ENCODE data around the gene TNK2. TPM values are rescaled to one million over a fixed set of nuclear protein-coding genes. Genes with fewer than 3 reads are reported as not detected.

TNK2 gene
- total and polyA plus RNA-seq, 2 of the 8 experiments (the other 6 are each of a cell fraction or from before 2014, with no cell fraction given), result 10.4 to 33.9 TPM

GRCh38 chr3:195869413-195870001, 38.8 kb downstream of the TNK2 start:
- FAIRE-seq, result no peak
- H3K27ac ChIP-seq (ENCODE audit: low read depth, low read length), result no peak overlapping the region
- TF ChIP-seq POLR2AphosphoS5 (IDR thresholded peaks at IDR 0.05; ENCODE audit: low read depth, low read length), result no peak

More at GRCh38 chr3:195869413-195870001, 38.8 kb downstream of the TNK2 start:
- POLR2A ChIA-PET (ENCODE audit: partially characterized antibody), result no interaction called here
- Histone ChIP-seq H3K36me3 (ENCODE audit: control insufficient read depth in 2 of 4, insufficient read depth in 4 of 4, low read length in 3 of 4) (peaks cover 0 to 21% (median 0%) of the 10 kb centered on the region in 4 experiments; a peak in 4 of 8 replicates), H3K18ac (ENCODE audit: extremely low read depth, low read length) (no peak overlapping the region), H3K4me3 (ENCODE audit: extremely low read depth in 1 of 4, insufficient read depth in 2 of 4, low read depth in 3 of 4, low read length in 4 of 4) (no peak overlapping the region), H2BK5ac (ENCODE audit: low read depth, low read length) (no peak overlapping the region), H3K79me2 (ENCODE audit: control insufficient read depth in 1 of 2, insufficient read depth in 2 of 2, low read length in 2 of 2) (no peaks in the 10 kb centered on the region), H2BK12ac (ENCODE audit: low read depth, low read length) (no peak overlapping the region), H2AK5ac (ENCODE audit: low read depth, low read length) (no peak overlapping the region), H3K79me1 (ENCODE audit: low read depth, low read length) (no peaks in the 10 kb centered on the region), H2BK15ac (ENCODE audit: low read length) (no peak overlapping the region), H4K5ac (ENCODE audit: insufficient read length, low read depth, low read length) (no peak overlapping the region), H3K9me3 (ENCODE audit: insufficient read depth in 2 of 2, low read depth in 1 of 2, low read length in 1 of 2) (no peaks in the 10 kb centered on the region), H3K4me1 (replicated peaks in 1 of 4; ENCODE audit: control insufficient read depth in 3 of 4, insufficient read depth in 4 of 4, low read length in 3 of 4) (no peaks in the 10 kb centered on the region), H3K23ac (ENCODE audit: insufficient read length) (no peak overlapping the region), H2AFZ (ENCODE audit: low read length) (no peak overlapping the region), H3K9ac (replicated peaks in 1 of 4; ENCODE audit: extremely low read depth in 1 of 4, low read depth in 3 of 4, low read length in 3 of 4) (no peak overlapping the region), H3K56ac (replicated peaks; ENCODE audit: insufficient read length, low read depth, low read length) (no peak overlapping the region), H3K14ac (ENCODE audit: insufficient read length) (no peak overlapping the region), H2BK120ac (replicated peaks; ENCODE audit: low read depth, low read length) (no peak overlapping the region), H4K8ac (ENCODE audit: extremely low read depth, insufficient read depth, low read length) (no peak overlapping the region), H2BK20ac (ENCODE audit: low read length) (no peak overlapping the region), H3K4ac (replicated peaks; ENCODE audit: insufficient read length, low read depth, low read length) (no peak overlapping the region), H3K23me2 (ENCODE audit: low read depth, low read length) (no peaks in the 10 kb centered on the region), H3K4me2 (ENCODE audit: insufficient read depth in 1 of 2, low read depth in 2 of 2, low read length in 2 of 2) (no peak overlapping the region), H3K27me3 (replicated peaks in 1 of 4; ENCODE audit: control insufficient read depth in 3 of 4, extremely low read depth in 1 of 4, insufficient read depth in 3 of 4, low read length in 3 of 4) (no peaks in the 10 kb centered on the region), H4K91ac (replicated peaks; ENCODE audit: insufficient read length, low read length) (no peak overlapping the region), H4K20me1 (replicated peaks in 1 of 2; ENCODE audit: control insufficient read depth in 1 of 2, insufficient read depth in 2 of 2, low read length in 2 of 2) (peaks cover 0 to 8% of the 10 kb centered on the region in 2 experiments)
- no peak for DNase-seq (ENCODE audit: low read depth in 1 of 2, low spot score in 2 of 2)
- WGBS, 2 experiments (ENCODE audit: extremely low coverage in 1 of 2, insufficient coverage in 1 of 2, insufficient read length in 1 of 2, insufficient replicate concordance in 2 of 2, low coverage in 1 of 2, low lambda C conversion rate in 2 of 2, missing lambda C conversion rate in 1 of 2), result 95% methylated on average over 18 of the region's 31 CpGs; no CpG with 5 or more reads in 1 of the 2 experiments
- CTCF ChIA-PET (ENCODE audit: partially characterized antibody), result interaction anchor here (1.6 to 8.8 kb wide), 4 partner anchors 10 to 45 kb away, joined by 5 to 95 read pairs (median 8); no protein-coding TSS in a partner anchor
